Body of pancreas (tissue), 4 donors: ENCODE data around the gene SIX4. TPM values are rescaled to one million over a fixed set of nuclear protein-coding genes. Genes with fewer than 3 reads are reported as not detected.

Experiments
- ATAC-seq: fragments of 150-250 bp; one replicate; pipeline ENCODE4 v1.9.1; 2016
- DNase-seq, 4 donors: peaks; one replicate each; pipeline ENCODE4 v3.0.0-alpha.2; 2019
- H3K27ac ChIP-seq, 4 donors: fragments of 200-600 bp; sonication (generic); 1 replicate in 3 of 4; 2 replicates in 1 of 4; pipeline versions ENCODE4 v1.5.1 to v1.6.1; 2016 to 2019; ENCODE audit warnings: mild to moderate bottlenecking in 1 of 4, mixed read lengths in 1 of 4, moderate library complexity in 1 of 4
- H3K27me3 ChIP-seq, 2 donors: fragments of 200-600 bp; sonication (generic); one replicate each; pipeline ENCODE4 v1.6.0; 2016; ENCODE audit warnings: mild to moderate bottlenecking in 1 of 2
- H3K36me3 ChIP-seq, 2 donors: fragments of 200-600 bp; sonication (generic); replicated peaks in 1 of 2; 2 replicates each; pipeline ENCODE4 v1.5.1; 2016; ENCODE audit warnings: low read depth in 2 of 2; ENCODE audit not compliant: insufficient read depth in 1 of 2
- H3K4me1 ChIP-seq: fragments of 200-600 bp; sonication (generic); one replicate; pipeline ENCODE4 v1.6.0; 2016
- H3K4me3 ChIP-seq, 2 donors: fragments of 200-600 bp; sonication (generic); 1 replicate in 1 of 2; 2 replicates in 1 of 2; pipeline ENCODE4 v1.5.1; 2016 to 2019
- H3K9me3 ChIP-seq, 3 donors: fragments of 200-600 bp; sonication (generic); 1 replicate in 2 of 3; 2 replicates in 1 of 3; pipeline ENCODE4 v1.5.1; 2016
- CTCF ChIP-seq, 7 experiments: fragments of 450-650 bp in 4 of 7; fragments of 200-600 bp in 3 of 7; sonication (generic) in 3 of 7; IDR thresholded peaks; one replicate each; pipeline ENCODE4 v1.5.1; 2016 to 2019; ENCODE audit warnings: antibody characterized with exemption in 7 of 7
- POLR2A ChIP-seq, 3 donors: fragments of 450-650 bp; IDR thresholded peaks; one replicate each; pipeline ENCODE4 v1.6.1; 2016; ENCODE audit warnings: antibody characterized with exemption in 3 of 3, mild to moderate bottlenecking in 2 of 3
- WGBS, 2 donors: methylation state at CpG; one replicate each; pipeline ENCODE4 v1.1.5; 2017; 5-methylcytosine and 5-hydroxymethylcytosine counted together
- intact Hi-C: fragments of 100-400 bp; cut with DNase I; formaldehyde crosslinking; loops from one replicate; pipeline ENCODE4 v1.15.1; 2023
- total RNA-seq, 2 donors: library from RNA; depleted of rRNA; stranded (reverse); fragments of >200 nt; gene quantifications; one replicate each; pipeline ENCODE4 v1.1.0, GENCODE V29; 2016

The SIX4 gene
- total RNA-seq, 2 donors from 2014 or later: 4.0 to 5.7 TPM

DNA sequence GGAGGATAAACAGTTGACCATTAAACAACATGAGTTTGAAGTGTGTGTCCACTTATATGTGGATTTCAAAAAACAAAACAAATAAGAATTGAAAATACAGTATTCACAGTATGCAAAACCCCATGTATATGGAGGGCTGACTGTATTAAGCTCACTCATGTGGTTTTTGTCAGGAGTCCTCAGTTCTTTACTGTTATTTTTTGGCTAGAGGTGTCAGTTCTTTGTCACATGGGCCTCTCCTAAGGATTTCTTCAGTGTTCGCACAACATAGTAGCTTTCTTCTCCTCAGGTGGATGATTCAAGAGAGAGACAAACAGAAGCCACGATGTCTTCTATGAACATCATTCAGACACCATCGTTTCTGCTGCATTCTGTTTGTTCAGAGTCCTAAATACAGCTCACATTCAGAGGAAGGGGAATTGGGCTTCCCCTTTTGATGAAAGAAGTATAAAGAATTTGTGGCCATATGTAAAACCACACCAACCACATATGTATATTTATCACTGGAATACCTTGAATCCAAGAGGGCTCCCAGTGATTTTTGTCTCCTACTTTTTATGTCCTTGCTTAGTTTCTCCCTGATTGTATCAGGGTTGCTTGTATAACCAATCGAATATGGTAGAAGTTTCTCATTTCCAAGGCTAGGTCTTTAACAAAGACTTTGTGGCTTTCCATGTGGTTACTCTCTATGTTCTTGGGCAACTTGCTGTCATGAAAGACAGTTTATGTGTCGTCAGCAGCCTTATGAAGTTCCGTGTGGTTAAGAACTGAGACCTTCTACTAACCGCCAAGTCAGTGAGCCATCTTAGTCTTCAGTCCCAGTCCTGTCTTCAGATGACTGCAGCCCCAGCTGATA lies 29.3 kb upstream of the SIX4 start:
- Histone ChIP-seq H3K27me3 (no peaks in the 10 kb centered on the region), H3K4me1 (no peaks in the 10 kb centered on the region), H3K27ac (no peak overlapping the region), H3K36me3 (no peaks in the 10 kb centered on the region), H3K9me3 (no peaks in the 10 kb centered on the region), H3K4me3 (no peak overlapping the region)
- TF ChIP-seq POLR2A (IDR thresholded peaks at IDR 0.05): no peak
- TF ChIP-seq CTCF (IDR thresholded peaks at IDR 0.05): no peak
- ATAC-seq: no peak
- peak in 1 of 4 donors; percentile 49 for DNase-seq
- intact Hi-C loops: no loop called here
- 75 to 87% methylated on average over 7 of the region's 7 CpGs for WGBS, 2 donors

GRCh38 chr14:60744566-60744965 lies 20.4 kb upstream of the SIX4 start:
- Histone ChIP-seq H3K9me3 (no peaks in the 10 kb centered on the region), H3K27ac (no peak overlapping the region), H3K4me1 (no peaks in the 10 kb centered on the region), H3K36me3 (no peaks in the 10 kb centered on the region), H3K4me3 (no peak overlapping the region), H3K27me3 (no peaks in the 10 kb centered on the region)
- DNase-seq: no peak
- intact Hi-C loops: no loop called here
- no peak for ATAC-seq
- no peak for TF ChIP-seq CTCF (IDR thresholded peaks at IDR 0.05)

- peaks cover 21% of the 10 kb centered on the region for H3K4me1 ChIP-seq
- intact Hi-C loops: no loop called here
- H3K4me3 ChIP-seq: no peak overlapping the region
- ATAC-seq (no peak), DNase-seq (no peak)
- H3K9me3 ChIP-seq: no peaks in the 10 kb centered on the region
- WGBS, 2 donors: 82 to 88% methylated on average over 4 of the region's 4 CpGs
- no peaks in the 10 kb centered on the region for H3K27me3 ChIP-seq
- no peak for TF ChIP-seq POLR2A (IDR thresholded peaks at IDR 0.05)
- no peak for TF ChIP-seq CTCF (IDR thresholded peaks at IDR 0.05)
- no peak overlapping the region for H3K27ac ChIP-seq
- H3K36me3 ChIP-seq: no peaks in the 10 kb centered on the region
Measured at GRCh38 chr14:60738843-60739508, 14.8 kb upstream of the SIX4 start.

DNA sequence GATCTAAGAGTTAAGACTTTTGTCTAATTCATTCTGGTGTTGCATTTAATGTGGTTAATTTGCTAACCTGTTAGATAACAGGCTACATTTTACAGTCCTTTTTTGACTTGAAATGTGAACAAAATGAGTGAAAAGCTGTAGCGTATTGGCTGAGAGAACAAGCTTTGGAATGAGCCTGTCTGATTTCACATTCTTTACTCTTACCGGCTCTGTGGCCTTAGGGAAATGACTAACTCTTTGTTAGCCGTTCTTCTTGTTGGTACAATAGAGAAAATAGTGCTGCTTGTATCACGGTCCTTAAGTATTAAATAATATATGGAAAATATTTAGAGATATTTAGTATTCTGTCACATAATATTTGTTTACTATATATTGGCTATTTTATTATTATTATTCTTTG lies 12.3 kb upstream of the SIX4 start:
- intact Hi-C loops: no loop called here
- TF ChIP-seq CTCF (IDR thresholded peaks at IDR 0.05) (no peak), POLR2A (IDR thresholded peaks at IDR 0.05) (no peak)
- H3K27me3 ChIP-seq: no peaks in the 10 kb centered on the region
- 22 to 26% methylated on average over 4 of the region's 4 CpGs for WGBS, 2 donors
- ATAC-seq: no peak
- DNase-seq: no peak
- H3K9me3 ChIP-seq: no peaks in the 10 kb centered on the region
- no peak overlapping the region for H3K4me3 ChIP-seq
- peaks cover 21% of the 10 kb centered on the region for H3K4me1 ChIP-seq
- no peaks in the 10 kb centered on the region for H3K36me3 ChIP-seq
- H3K27ac ChIP-seq: no peak overlapping the region
